ENCODE results near the gene JAK1.
"Not testable (repeated sequence)": the region's sequence is repeated elsewhere in the genome, so short reads cannot be mapped to it uniquely, and the experiment has no call there.

Gene JAK1

DNA sequence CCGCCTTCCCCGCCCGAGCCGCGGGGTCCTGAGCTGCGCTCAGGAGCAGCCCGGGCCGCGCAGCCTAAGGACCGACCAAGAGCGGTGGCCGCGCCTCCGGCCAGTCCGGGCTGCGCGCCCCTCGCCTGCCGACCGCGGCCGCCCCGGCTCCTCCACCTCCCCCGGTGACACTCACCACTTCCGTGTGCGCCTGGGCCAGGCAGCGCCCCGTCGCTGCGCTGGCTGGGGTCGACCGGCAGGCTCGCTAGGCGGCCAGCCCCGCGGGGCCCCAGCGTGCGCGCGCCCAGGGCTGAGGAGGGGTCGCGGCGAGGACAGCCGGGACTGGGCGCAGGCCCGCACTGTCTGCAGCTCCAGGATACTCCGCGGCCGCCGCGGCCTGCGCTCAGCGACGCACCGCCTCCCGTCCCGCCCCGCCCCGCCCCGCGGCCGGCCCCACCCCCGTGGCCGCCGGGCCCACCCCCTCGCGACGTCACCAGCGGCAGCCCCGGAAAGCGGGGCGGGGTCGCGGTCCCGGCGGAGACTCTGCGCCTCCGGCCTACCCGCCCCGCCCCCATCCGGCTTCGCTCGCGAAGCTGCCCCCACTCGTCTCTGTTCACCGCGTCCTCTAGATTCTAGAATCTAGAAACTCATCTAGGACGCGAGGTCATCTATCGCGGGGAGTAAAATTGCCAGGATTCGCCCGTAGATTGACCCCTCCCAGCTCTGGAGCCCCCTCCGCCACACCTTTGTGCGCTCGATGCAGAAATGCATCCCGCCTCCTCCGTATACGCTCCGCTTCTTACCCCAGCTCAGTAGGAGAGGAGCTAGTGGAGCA, at the start of gene JAK1:
JAK1 (minus strand) TSS at position 392 of the 814 bp plus-strand sequence. CDS start 80,285 bp downstream, outside the sequence.
- DNase-seq (ENCODE audit: low read depth in 2 of 2) = peak; percentile 74 to 76

DNA sequence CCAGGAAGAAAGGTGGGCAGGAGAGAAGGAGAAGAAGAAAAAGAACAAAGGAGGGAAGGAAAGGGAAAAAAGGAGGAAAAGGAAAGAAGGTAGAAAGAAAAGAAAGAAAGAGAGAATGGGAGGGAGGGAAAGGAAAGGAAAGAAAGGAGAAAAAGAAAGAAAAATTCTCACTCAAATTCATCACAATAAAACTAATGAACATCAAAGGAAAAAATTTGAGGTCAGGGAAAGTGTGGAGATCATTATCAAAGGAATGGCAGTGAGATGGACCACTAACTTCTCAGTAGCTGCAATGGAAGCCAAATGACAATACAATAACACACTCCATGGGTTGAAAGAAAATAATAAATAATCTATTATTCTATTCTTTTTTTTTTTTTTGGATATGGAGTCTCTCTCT, 48.0 kb upstream of the JAK1 start:
- DNase-seq (ENCODE audit: low read depth in 2 of 2) = no peak

- DNase-seq (ENCODE audit: low read depth in 2 of 2) = no peak
These were observed 45.6 kb upstream of the JAK1 start for GRCh38 chr1:65011983-65012382.

DNA sequence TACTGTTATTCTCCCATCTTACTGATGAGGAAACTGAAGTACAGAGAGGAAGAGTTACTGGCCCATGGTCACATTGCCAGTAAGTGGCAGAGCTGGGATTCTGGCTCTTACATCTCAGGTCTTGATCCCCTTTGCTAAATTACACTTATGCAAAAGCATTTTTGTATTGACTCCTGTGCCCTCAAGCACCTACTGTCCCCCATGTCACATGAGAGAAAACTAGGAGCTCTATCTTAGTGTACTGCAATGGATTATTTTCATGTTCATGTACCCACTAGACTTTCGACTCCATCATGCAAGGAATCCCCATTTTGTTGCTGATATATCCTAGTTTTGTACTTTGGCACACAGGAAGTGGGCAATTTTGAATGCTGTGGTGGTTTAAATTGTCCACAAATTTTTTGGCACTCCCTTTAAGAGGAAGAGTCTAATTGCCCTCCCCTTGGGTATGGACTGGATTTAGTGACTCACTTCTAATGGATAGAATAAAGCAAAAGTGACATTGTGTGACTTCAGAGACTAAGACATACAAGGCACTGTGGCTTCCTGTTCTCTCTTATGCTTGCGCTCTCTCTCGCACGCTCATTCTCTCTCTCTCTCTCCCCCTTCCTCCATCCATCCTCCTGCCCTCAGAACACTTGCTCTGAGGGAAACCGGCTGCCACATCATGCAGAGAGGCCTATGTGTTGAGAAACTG, 43.5 kb upstream of the JAK1 start:
- DNase-seq (ENCODE audit: low read depth in 2 of 2) = no peak

DNA sequence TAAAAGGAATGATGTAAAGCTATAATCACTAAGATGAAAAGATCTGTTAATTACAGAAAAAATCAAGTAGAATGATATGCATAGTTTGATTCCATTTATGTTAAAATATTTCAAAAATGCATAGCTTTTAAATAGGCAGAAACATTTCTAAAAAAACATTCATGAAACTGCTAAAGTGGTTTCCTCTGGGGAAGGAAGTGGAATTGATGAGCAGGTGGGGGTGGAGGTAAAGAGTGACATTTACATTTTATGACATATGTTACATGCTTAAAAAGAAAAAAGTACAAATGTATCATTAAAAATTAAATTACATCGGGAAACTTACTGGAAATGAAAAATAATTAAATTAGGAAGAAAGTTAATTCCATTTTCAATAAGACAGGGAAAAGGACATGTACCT, 42.8 kb upstream of the JAK1 start:
- DNase-seq (ENCODE audit: low read depth in 2 of 2) = no peak

- no peak for DNase-seq (ENCODE audit: low read depth in 2 of 2)
These were observed 40.5 kb upstream of the JAK1 start for GRCh38 chr1:65006806-65007205.

- no peak for DNase-seq (ENCODE audit: low read depth in 2 of 2)
These were observed 36.9 kb upstream of the JAK1 start for GRCh38 chr1:65003316-65003664.

DNA sequence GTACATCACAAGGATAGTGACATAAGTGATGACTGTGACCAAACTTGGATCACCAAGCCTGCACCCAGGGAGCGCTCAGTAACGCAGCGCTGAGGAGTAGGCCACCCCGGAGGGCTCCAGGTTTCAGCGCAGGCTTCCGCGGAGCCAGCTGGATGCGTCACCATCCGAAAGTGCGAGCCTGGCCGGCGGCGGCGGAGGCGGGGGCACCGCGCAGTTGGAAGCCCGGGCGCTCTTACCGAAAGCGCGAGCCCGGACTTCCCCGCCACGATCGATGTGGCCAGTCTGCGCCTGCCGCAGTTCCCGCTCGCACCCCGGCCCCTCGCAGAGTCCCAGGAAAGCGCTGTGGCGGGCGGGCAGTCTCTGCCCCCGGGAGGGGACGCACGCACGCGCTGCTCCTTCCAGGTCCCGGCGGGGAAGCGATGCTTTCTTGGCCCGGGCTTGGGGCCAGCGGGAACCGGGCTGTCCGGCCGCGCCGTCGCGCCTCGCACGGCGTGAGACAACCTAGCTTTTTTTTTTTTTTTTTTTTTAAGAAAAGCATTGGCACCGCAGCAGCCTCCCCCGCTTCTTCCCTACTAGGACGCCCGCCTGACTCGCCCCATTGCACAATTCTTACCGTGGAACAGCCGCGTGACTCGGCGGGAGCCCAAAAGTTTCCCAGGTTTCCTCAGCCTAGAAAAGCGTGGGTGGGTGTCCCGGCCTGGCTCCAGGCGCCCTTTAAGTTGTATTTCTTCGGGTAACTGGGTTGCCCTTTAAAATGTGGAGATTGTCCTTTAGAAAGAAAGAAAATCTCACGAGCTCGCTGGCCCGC, 36.4 kb upstream of the JAK1 start:
- DNase-seq (ENCODE audit: low read depth in 2 of 2) = peak; percentile 32 to 63

DNA sequence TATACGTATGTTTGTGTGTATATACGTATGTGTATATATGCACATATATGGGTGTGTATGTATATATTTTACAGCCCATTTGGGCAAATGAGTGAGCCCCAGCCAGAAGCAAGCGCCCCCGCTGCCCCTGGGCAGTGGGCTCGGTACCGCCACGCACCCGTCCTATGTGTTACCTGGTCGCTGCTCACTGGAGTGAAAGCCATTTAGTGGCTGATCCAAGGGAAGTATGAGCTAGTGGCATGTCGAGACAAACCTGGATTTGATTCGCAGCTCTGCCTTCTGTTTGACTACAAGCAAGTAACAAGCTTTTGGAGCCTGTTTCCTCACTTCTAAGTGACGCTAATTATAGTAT, 35.8 kb upstream of the JAK1 start:
- DNase-seq (ENCODE audit: low read depth in 2 of 2) = no peak

DNA sequence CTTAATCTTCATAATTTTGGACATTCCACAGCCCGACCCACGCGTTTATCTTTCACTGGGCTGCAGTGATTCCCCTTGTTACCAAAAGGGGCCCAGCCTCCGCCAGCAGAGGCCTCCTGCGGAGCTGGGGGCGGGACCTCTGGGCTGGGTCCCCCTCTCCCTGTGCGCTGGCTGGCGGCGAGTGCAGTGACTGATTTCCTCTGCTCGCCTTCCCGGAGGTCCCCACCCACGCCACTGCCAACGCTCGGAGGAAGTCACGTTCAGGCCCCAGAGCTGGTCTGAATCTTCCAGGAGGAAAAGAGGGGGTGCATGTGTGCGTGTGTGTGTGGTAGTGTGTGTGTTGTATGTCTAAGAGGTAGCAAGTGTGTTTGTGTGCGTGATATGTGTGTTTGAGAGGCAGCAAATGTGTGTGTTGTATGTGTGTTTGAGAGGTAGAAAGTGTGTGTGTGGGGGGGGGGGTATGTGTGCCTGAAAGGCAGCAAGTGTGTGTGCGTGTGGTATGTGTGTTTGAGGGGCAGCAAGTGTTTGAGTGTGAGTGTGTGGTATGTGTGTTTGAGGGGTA, 35.0 kb upstream of the JAK1 start:
- peak; percentile 68 to 74 for DNase-seq (ENCODE audit: low read depth in 2 of 2)

DNA sequence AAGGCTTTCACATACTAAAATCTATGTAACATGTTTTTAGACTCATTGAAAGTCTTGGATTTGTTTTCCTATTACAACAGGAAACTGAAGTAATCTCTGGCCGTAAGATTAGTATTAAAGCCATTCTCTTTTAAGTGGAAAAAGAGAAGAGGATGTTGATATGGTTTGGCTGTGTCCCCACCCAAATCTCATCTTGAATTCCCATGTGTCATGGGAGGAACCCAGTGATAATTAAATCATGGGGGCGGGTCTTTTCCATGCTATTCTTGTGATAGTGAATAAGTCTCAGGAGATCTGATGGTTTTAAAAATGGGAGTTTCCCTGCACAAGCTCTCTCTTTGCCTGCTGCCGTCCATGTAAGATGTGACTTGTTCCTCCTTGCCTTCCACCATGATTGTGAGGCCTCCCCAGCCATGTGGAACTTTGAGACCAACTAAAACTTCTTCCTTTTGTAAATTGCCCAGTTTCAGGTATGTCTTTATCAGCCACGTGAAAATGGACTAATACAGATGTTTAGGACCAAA, 32.1 kb upstream of the JAK1 start:
- DNase-seq (ENCODE audit: low read depth in 2 of 2) = not testable (repeated sequence)

GRCh38 chr1:64996541-64997257, 30.4 kb upstream of the JAK1 start:
- DNase-seq (ENCODE audit: low read depth in 2 of 2) = no peak

- DNase-seq (ENCODE audit: low read depth in 2 of 2) = no peak
These were observed 29.0 kb upstream of the JAK1 start for GRCh38 chr1:64995316-64995715.

DNA sequence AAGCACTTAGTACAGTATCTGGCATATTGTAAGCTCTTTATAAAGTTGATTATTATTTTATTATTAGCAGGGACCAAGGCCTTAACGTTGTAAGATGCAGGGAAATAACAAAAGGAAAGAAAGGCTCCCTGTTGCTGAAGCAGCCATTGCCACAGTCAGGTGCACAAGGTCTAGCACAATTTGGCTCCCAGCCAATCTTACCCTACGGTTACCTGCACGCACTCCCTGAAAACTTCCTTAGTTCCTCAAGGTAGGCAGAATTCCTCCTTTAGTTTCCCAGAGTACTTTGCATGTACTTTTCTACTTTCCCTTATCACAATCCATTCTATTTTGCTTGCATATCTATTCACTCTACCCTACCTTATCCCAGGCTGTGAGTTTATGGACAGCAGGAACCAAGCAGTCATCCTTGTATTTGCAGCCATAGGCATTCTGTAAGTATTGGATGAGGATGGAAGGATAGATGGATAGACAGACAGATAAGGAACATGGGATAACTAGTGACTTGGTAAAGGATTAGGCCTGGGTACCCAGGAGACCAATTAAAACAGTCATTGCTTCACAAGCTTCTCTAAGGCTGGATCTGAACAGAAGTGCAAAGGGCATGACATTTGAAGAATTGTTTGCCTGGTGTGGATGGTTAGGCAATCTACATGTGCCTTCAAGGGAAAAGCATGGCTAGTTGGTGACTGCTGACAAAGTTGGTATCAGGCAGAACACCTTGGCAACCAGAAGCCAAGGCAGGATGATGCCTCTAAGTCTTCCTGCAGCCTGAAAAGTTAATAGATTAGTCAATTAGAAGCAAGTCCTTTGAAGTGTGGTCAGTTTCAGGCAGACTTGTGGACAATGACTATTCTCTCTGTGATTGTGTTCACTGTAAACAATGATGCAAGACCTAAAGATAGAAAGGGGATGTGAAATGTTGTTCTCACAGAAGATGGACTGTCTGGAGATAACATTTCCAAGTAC, 20.8 kb upstream of the JAK1 start:
- DNase-seq (ENCODE audit: low read depth in 2 of 2) = no peak

DNA sequence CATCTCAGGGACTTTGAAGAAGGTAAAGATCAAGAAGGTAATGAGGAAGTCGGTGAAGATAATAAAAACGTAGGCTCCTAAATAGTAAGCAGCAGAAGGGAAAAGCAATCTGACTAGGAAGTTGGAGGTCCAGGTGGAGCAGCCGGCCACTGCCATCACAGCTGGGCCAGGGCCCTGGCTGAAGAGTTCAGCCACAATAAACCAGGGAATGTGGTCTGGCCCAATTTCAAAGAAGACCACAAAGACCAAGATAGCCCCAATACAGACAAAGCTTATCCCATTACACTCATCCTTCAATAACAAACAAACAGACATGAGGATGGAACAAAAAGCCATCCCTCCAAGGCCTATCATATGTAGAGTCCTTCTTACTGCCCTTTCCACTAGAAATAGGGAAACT, 18.4 kb upstream of the JAK1 start:
- no peak for DNase-seq (ENCODE audit: low read depth in 2 of 2)

DNA sequence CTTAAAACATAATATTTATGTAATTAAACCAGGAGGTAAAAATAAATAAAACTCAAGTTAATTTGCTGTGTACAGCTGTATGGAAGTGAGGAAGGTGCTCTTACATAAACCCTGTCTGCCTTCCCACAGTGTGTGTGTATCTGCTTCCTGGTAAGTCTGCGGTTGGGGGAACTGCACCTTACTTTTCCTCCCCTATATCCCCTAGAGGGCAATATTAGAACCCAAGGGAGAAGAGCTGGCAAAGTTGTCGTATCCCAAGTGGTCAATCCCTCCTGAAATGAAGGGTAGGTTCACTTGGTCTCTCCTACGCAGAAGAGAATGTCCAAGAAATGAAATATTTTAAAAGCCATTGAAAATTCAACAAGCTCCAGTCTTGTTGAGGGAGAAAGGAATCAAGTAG, 17.8 kb upstream of the JAK1 start:
- no peak for DNase-seq (ENCODE audit: low read depth in 2 of 2)

- DNase-seq (ENCODE audit: low read depth in 2 of 2) = no peak
These were observed 16.8 kb upstream of the JAK1 start for GRCh38 chr1:64983110-64983509.

DNA sequence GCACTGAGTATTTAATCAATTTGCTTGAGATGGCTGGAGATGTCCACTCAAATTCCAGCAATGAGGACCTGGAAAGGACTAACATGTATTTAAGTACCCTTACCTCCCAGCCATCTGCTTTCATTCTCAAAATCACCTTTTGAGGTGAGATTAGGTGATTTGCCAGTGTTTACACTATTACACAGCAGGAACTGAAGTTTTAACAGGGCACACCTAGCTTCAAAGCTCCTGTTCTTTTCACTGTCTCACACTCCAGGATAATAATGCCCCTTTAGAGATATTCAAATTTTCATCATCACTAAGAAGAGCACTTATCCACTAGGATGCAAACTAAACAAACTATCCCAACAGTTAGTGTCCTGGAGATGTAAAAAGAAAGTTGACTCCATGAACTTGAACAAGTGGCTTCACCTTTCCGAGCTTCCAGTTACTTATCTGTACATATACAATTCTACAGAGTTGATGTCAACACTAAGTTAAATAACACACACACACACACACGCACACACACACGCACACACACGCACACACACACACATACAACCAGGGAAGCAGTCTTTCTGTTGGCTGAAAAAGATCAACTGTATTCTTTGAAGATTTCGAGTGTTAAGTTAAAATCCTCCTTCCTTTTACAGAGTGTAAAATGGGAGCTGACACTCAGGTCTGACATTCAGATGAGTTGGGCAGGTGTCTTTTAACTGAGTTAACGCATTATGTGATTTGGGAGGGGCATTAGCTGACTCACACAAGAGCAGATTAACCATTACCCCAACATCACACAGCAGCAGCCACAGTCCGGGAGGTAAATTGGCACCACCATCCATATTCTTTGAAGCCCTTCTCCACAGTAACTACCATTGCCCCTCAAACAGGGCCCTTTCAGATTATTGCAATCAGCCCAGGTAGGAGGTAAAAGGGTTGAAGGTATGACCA, 15.5 kb upstream of the JAK1 start:
- no peak for DNase-seq (ENCODE audit: low read depth in 2 of 2)
